Stimulated activated CD4-positive, alpha-beta T cell treated with anti-CD3 and anti-CD28 coated beads, TNF-alpha, amount 100 ng/mL, for 1 hour (primary cell): ENCODE measurements around the gene CLIC6.

Experiments
- DNase-seq, 3 donors: peaks; one replicate each; pipeline ENCODE4 v3.0.0-alpha.2; 2020; ENCODE audit warnings: low read depth in 3 of 3, low spot score in 1 of 3

CLIC6 gene

GRCh38 chr21:34764715-34765284 is 96.0 kb downstream of the CLIC6 start:
- DNase-seq, result no peak

- no peak for DNase-seq
Observed at GRCh38 chr21:34765619-34766018, 96.8 kb downstream of the CLIC6 start.

GRCh38 chr21:34766862-34767261 is 98.1 kb downstream of the CLIC6 start:
- no peak for DNase-seq
